Cerebellar cortex (tissue), 1 donor: ENCODE measurements around the gene GBF1.
"Not testable (repeated sequence)": the region's sequence is repeated elsewhere in the genome, so short reads cannot be mapped to it uniquely, and the experiment has no call there.

ENCODE experiments used
- DNase-seq: peaks from one replicate; pipeline ENCODE4 v3.0.0-alpha.2; 2015; ENCODE audit warnings: low spot score

GBF1 gene

GRCh38 chr10:102231357-102232318 is 13.7 kb upstream of the GBF1 start:
- DNase-seq: no peak

GRCh38 chr10:102233997-102234396 is 11.3 kb upstream of the GBF1 start:
- DNase-seq: no peak

GRCh38 chr10:102234888-102235597 is 10.3 kb upstream of the GBF1 start:
- no peak for DNase-seq

- DNase-seq: no peak
Measured at GRCh38 chr10:102235598-102235920, 9.8 kb upstream of the GBF1 start.

- no peak for DNase-seq
Measured at GRCh38 chr10:102236006-102236405, 9.3 kb upstream of the GBF1 start.

GRCh38 chr10:102237711-102238252 is 7.5 kb upstream of the GBF1 start:
- no peak for DNase-seq

GRCh38 chr10:102240467-102241031 is 4.8 kb upstream of the GBF1 start:
- no peak for DNase-seq

- peak; percentile 34 for DNase-seq
Measured at GRCh38 chr10:102241032-102241443, 4.3 kb upstream of the GBF1 start.

- peak; percentile 77 for DNase-seq
Measured at GRCh38 chr10:102241444-102242117, 3.8 kb upstream of the GBF1 start, which contains the start of gene PITX3. Gene PITX3, minus strand, starts transcription at chr10:102241512. Its CDS starts 9,432 bp downstream, at chr10:102232080.

GRCh38 chr10:102242118-102242485 is 3.2 kb upstream of the GBF1 start:
- DNase-seq: no peak

GRCh38 chr10:102243309-102243708 is 2.0 kb upstream of the GBF1 start:
- DNase-seq: no peak

GRCh38 chr10:102245932-102246251 is 560 bp downstream of the GBF1 start:
- no peak for DNase-seq

GRCh38 chr10:102246261-102246660 is 929 bp downstream of the GBF1 start:
- DNase-seq: no peak

- DNase-seq: no peak
Measured at GRCh38 chr10:102247734-102248133, 2.4 kb downstream of the GBF1 start.

- not testable (repeated sequence) for DNase-seq
Measured at GRCh38 chr10:102252508-102252907, 7.2 kb downstream of the GBF1 start.

GRCh38 chr10:102254426-102254825 is 9.1 kb downstream of the GBF1 start:
- no peak for DNase-seq

GRCh38 chr10:102255404-102255803 is 10.1 kb downstream of the GBF1 start:
- no peak for DNase-seq

- no peak for DNase-seq
Measured at GRCh38 chr10:102261196-102261595, 15.9 kb downstream of the GBF1 start.

GRCh38 chr10:102261842-102262241 is 16.5 kb downstream of the GBF1 start:
- DNase-seq: no peak

- no peak for DNase-seq
Measured at GRCh38 chr10:102262744-102263370, 17.5 kb downstream of the GBF1 start.

GRCh38 chr10:102264371-102264770 is 19.0 kb downstream of the GBF1 start:
- no peak for DNase-seq

- DNase-seq: no peak
Measured at GRCh38 chr10:102266670-102267069, 21.3 kb downstream of the GBF1 start.
